OCI-LY7 (cell line): Measurements from ENCODE around the gene BLMH. TPM values are rescaled to one million over a fixed set of nuclear protein-coding genes. Genes with fewer than 3 reads are reported as not detected.

Experiments
- BruUV-seq: library from RNA; stranded (reverse); fragments of 400-500 nt; replicated peaks from 2 replicates; lab custom pipeline; 2021; lab: Mats Ljungman, UMichigan
- CTCF ChIA-PET: fragments of 300-600 bp; sonication (Branson Sonifier 250); formaldehyde crosslinking; loops from one replicate; lab custom pipeline; 2022; ENCODE audit warnings: antibody characterized with exemption; ENCODE audit not compliant: unreplicated experiment; lab: Charles Lee
- POLR2A ChIA-PET: fragments of 300-600 bp; sonication (Branson Sonifier 250); formaldehyde crosslinking; loops from one replicate; lab custom pipeline; 2022; ENCODE audit warnings: antibody characterized with exemption; lab: Charles Lee
- DNase-seq: peaks from one replicate; pipeline ENCODE4 v3.0.0-alpha.2; 2015; ENCODE audit warnings: low spot score
- H2AFZ ChIP-seq: fragments of 200-600 bp; sonication (generic), shearing (Covaris generic); 2 replicates; pipeline ENCODE4 v1.6.1; 2014; ENCODE audit warnings: mild to moderate bottlenecking, antibody characterized with exemption, low read length, moderate library complexity
- H3K27ac ChIP-seq: fragments of 200-600 bp; sonication (generic); 2 replicates; pipeline ENCODE4 v1.5.1; 2014; ENCODE audit warnings: mixed run types, low read depth, mild to moderate bottlenecking, moderate library complexity, low read length, inconsistent platforms; ENCODE audit not compliant: poor library complexity, severe bottlenecking
- H3K36me3 ChIP-seq: fragments of 200-600 bp; sonication (generic); 2 replicates; pipeline ENCODE4 v1.6.1; 2014; ENCODE audit warnings: mild to moderate bottlenecking, antibody characterized with exemption, low read length, moderate library complexity, mixed read lengths; ENCODE audit not compliant: insufficient read depth
- H3K4me1 ChIP-seq: fragments of 200-600 bp; sonication (generic); 2 replicates; pipeline ENCODE4 v1.5.1; 2014; ENCODE audit warnings: mild to moderate bottlenecking, low read length; ENCODE audit not compliant: insufficient read depth, poor library complexity, severe bottlenecking
- H3K4me2 ChIP-seq: fragments of 200-600 bp; sonication (generic); 2 replicates; pipeline ENCODE4 v1.6.1; 2014; ENCODE audit warnings: mild to moderate bottlenecking, low read length
- H3K4me3 ChIP-seq: fragments of 200-600 bp; sonication (generic); 2 replicates; pipeline ENCODE4 v1.5.1; 2014; ENCODE audit warnings: mild to moderate bottlenecking, low read depth, low read length; ENCODE audit not compliant: poor library complexity, severe bottlenecking
- H3K79me2 ChIP-seq: fragments of 200-600 bp; sonication (generic); 2 replicates; pipeline ENCODE4 v1.6.1; 2016; ENCODE audit warnings: low read depth, mild to moderate bottlenecking, low read length, moderate library complexity, mixed read lengths; ENCODE audit not compliant: insufficient read depth
- H3K9me2 ChIP-seq: fragments of 200-600 bp; sonication (generic); 2 replicates; pipeline ENCODE4 v1.6.1; 2016; ENCODE audit warnings: mild to moderate bottlenecking, low read length, mixed read lengths; ENCODE audit not compliant: insufficient read depth
- H3K9me3 ChIP-seq: fragments of 200-600 bp; sonication (generic); 2 replicates; pipeline ENCODE4 v1.6.1; 2014; ENCODE audit warnings: mild to moderate bottlenecking, mixed run types, low read length, mixed read lengths
- H4K20me1 ChIP-seq: fragments of 200-600 bp; sonication (generic); 2 replicates; pipeline ENCODE4 v1.6.1; 2014; ENCODE audit warnings: mild to moderate bottlenecking, antibody characterized with exemption, low read length, moderate library complexity, mixed read lengths; ENCODE audit not compliant: insufficient read depth
- CTCF ChIP-seq: fragments of 200-600 bp; sonication (generic); conservative IDR thresholded peaks from 2 replicates; pipeline ENCODE4 v1.5.1; 2014; ENCODE audit warnings: mild to moderate bottlenecking, antibody characterized with exemption, low read length, moderate library complexity, mixed read lengths
- EZH2phosphoT487 ChIP-seq: fragments of 200-600 bp; sonication (generic); IDR thresholded peaks from 2 replicates; pipeline ENCODE4 v1.6.1; 2018; ENCODE audit warnings: low read depth, borderline replicate concordance, mild to moderate bottlenecking, mixed run types, antibody characterized with exemption, low read length, moderate library complexity, mixed read lengths
- intact Hi-C: fragments of 100-400 bp; cut with micrococcal nuclease; formaldehyde crosslinking; loops from one replicate; pipeline ENCODE4 v1.10.0; 2022; ENCODE audit not compliant: unreplicated experiment
- total RNA-seq, 2 experiments: library from RNA; depleted of rRNA in 1 of 2; stranded (reverse); fragments of >200 nt in 1 of 2; shearing (Covaris generic) in 1 of 2; gene quantifications; 2 replicates each; pipeline ENCODE4 v1.2.3, GENCODE V29; 2014 to 2022

The BLMH gene
- total RNA-seq, 2 experiments from 2014 or later, result 35.0 to 65.7 TPM

GRCh38 chr17:30323262-30323894, 31.6 kb upstream of the BLMH start:
- Histone ChIP-seq H3K79me2 (no peaks in the 10 kb centered on the region), H3K9me3 (no peaks in the 10 kb centered on the region), H3K4me3 (peak overlapping the region; percentile 63), H3K4me2 (peak overlapping the region; percentile 74), H3K36me3 (no peaks in the 10 kb centered on the region), H3K9me2 (no peaks in the 10 kb centered on the region), H4K20me1 (no peaks in the 10 kb centered on the region), H3K4me1 (peaks cover 64% of the 10 kb centered on the region), H3K27ac (peak overlapping the region; percentile 96), H2AFZ (peak overlapping the region; percentile 41)
- ChIA-PET CTCF (interaction anchor here (1.0 kb wide), 2 partner anchors 13 to 219 kb away, joined by 3 to 6 read pairs; no protein-coding TSS in a partner anchor), POLR2A (interaction anchor here (0.9 to 1.7 kb wide), 4 partner anchors 10 to 218 kb away, joined by 3 to 10 read pairs (median 4); partner anchors contain the start of gene TMIGD1)
- TF ChIP-seq CTCF (no peak), EZH2phosphoT487 (no peak)
- intact Hi-C loops, result no loop called here
- peak; percentile 87 for DNase-seq
- BruUV-seq, result no TSS peak

- no peaks in the 10 kb centered on the region for H3K9me2 ChIP-seq
- H3K36me3 ChIP-seq, result no peaks in the 10 kb centered on the region
- TF ChIP-seq CTCF (no peak), EZH2phosphoT487 (no peak)
- CTCF ChIA-PET, result interaction anchor here (0.6 kb wide), 1 partner anchor 15 kb away, joined by 3 read pairs; no protein-coding TSS in a partner anchor
- H3K4me2 ChIP-seq, result peak overlapping the region; percentile 74
- BruUV-seq, result no TSS peak
- DNase-seq, result no peak
- no peaks in the 10 kb centered on the region for H3K9me3 ChIP-seq
- peaks cover 67% of the 10 kb centered on the region for H3K4me1 ChIP-seq
- intact Hi-C loops, result no loop called here
- no peaks in the 10 kb centered on the region for H3K79me2 ChIP-seq
- no peak overlapping the region for H3K4me3 ChIP-seq
- POLR2A ChIA-PET, result interaction anchor here (0.6 to 2.4 kb wide), 3 partner anchors 10 to 30 kb away, joined by 3 to 7 read pairs (median 7); partner anchors contain the start of gene BLMH
- no peaks in the 10 kb centered on the region for H4K20me1 ChIP-seq
- H3K27ac ChIP-seq, result peak overlapping the region; percentile 96
- H2AFZ ChIP-seq, result peak overlapping the region; percentile 28; the same call in 1 of the 2 replicates
Observed at GRCh38 chr17:30321314-30321713, 29.6 kb upstream of the BLMH start.

GRCh38 chr17:30318155-30318554, 26.4 kb upstream of the BLMH start:
- POLR2A ChIA-PET, result interaction anchor here (1.0 kb wide), 1 partner anchor 9 kb away, joined by 5 read pairs; no protein-coding TSS in a partner anchor
- intact Hi-C loops, result no loop called here
- BruUV-seq, result no TSS peak
- no peak for DNase-seq
- H3K36me3 ChIP-seq, result no peaks in the 10 kb centered on the region
- no peak overlapping the region for H3K4me3 ChIP-seq
- no peaks in the 10 kb centered on the region for H3K9me3 ChIP-seq
- no peak overlapping the region for H2AFZ ChIP-seq
- peaks cover 42% of the 10 kb centered on the region for H3K4me1 ChIP-seq
- H3K79me2 ChIP-seq, result no peaks in the 10 kb centered on the region
- H3K4me2 ChIP-seq, result no peak overlapping the region
- no peaks in the 10 kb centered on the region for H3K9me2 ChIP-seq
- TF ChIP-seq EZH2phosphoT487, result no peak
- no peak for TF ChIP-seq CTCF
- H3K27ac ChIP-seq, result no peak overlapping the region
- CTCF ChIA-PET, result no interaction called here
- H4K20me1 ChIP-seq, result no peaks in the 10 kb centered on the region
